ENCODE measurements around the gene ZFP30. TPM values are rescaled to one million over a fixed set of nuclear protein-coding genes. Genes with fewer than 3 reads are reported as not detected.

ZFP30 gene
- polyA plus RNA-seq, 2 of the 4 experiments (the other 2 are of a cell fraction) = 9.0 to 9.2 TPM

DNA sequence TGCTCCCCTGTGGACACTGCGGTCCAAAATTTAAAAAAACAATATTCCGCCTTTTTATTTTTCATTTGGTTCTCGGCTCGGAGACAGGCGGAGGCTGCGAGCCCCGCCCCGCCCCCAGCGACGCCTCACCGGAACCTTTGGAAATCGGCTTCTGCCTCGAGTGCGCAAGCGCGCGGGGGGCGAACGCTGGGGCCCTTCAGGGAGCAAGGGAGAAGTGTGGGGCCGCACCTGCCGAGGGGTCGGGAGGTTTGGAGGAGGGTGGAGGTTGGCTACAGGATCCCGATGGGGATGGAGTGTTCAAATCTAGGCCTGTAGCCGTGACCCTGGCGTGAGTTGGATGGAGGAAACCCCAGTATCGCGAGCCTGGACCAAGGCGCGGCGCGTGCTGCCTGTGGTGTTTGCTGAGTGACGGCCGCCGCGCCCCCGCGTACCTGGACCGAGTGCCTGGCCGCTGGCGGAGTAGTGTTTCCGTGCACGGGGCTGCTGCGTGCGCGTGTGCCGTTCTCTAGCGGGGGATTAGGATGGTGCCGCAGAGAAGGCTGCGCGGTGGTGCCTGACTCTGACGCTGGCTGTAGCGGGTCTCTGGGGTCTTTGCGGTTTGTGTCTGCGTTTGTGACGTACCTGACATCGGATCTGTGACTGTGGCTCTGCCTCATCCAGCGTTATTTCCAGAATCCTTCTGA, 565 bp upstream of the ZFP30 start (continued):
- TF ChIP-seq, protein P1, sequence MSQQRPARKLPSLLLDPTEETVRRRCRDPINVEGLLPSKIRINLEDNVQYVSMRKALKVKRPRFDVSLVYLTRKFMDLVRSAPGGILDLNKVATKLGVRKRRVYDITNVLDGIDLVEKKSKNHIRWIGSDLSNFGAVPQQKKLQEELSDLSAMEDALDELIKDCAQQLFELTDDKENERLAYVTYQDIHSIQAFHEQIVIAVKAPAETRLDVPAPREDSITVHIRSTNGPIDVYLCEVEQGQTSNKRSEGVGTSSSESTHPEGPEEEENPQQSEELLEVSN (IDR thresholded peaks at IDR 0.05; ENCODE audit: borderline replicate concordance, low read depth) = peak; percentile 90
- TF ChIP-seq HOXA7 (CRISPR knock-in tag; IDR thresholded peaks at IDR 0.05) = no peak
- TF ChIP-seq, protein P2, sequence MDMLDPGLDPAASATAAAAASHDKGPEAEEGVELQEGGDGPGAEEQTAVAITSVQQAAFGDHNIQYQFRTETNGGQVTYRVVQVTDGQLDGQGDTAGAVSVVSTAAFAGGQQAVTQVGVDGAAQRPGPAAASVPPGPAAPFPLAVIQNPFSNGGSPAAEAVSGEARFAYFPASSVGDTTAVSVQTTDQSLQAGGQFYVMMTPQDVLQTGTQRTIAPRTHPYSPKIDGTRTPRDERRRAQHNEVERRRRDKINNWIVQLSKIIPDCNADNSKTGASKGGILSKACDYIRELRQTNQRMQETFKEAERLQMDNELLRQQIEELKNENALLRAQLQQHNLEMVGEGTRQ (IDR thresholded peaks at IDR 0.05) = peak; percentile 56
- peak; percentile 87 for TF ChIP-seq CHD2 (IDR thresholded peaks at IDR 0.05; ENCODE audit: low read length, partially characterized antibody)
- TF ChIP-seq, protein P3, sequence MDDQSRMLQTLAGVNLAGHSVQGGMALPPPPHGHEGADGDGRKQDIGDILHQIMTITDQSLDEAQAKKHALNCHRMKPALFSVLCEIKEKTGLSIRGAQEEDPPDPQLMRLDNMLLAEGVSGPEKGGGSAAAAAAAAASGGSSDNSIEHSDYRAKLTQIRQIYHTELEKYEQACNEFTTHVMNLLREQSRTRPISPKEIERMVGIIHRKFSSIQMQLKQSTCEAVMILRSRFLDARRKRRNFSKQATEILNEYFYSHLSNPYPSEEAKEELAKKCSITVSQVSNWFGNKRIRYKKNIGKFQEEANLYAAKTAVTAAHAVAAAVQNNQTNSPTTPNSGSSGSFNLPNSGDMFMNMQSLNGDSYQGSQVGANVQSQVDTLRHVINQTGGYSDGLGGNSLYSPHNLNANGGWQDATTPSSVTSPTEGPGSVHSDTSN (IDR thresholded peaks at IDR 0.05) = no peak

DNA sequence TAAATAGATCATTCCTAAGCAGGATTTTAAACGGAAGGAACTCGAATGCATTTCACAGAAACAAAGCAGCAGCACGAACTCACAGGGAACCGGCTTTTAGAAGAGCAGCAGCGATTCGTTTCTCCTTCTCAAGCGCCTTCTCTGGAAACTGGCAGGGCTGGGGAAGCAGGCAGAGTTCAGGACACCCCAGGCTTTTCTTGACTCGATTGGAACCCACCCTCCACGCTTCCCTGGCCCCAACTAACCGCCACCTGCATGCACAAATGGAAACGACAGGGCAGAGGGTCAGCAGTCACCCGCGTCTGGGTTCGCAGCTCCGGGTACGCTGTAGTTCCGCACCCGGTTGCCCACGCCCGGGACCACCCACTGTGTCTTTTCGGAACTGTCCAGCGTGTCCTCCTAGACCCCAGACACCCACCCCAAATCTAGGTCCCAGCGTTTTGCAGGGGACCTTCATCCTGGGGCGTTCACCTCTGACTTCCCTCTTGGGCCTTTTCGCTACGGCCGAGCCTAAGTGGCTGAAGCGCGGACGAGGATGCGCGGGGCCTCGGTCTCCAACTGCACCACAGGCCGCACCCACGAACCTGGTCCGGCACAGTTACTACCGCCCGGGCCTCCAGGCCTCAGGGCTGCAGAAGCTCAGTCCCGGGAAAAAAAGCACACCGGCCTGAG, 500 bp downstream of the ZFP30 start:
- Histone ChIP-seq H3K4me1 (no peaks in the 10 kb centered on the region), H3K27ac (peak overlapping the region; percentile 88 to 89), H3K4me3 (peak overlapping the region; percentile 66), H3K4me2 (peak overlapping the region; percentile 70), H3K9me3 (peaks cover 75% of the 10 kb centered on the region)
- ChIA-PET POLR2A (interaction anchor here (0.5 to 1.8 kb wide), 4 partner anchors 51 to 1148 kb away, joined by 4 to 7 read pairs (median 5); partner anchors contain the start of genes ZNF540 and ZNF571), CTCF (no interaction called here)
- ATAC-seq (peak; percentile 67 to 76), FAIRE-seq (peak; percentile 78), DNase-seq (ENCODE audit: low read depth in 1 of 2, low spot score in 1 of 2) (peak; percentile 49 to 52)
- TF ChIP-seq RFX5 (IDR thresholded peaks at IDR 0.05) = no peak
- TF ChIP-seq, protein P1 (IDR thresholded peaks at IDR 0.05; ENCODE audit: borderline replicate concordance, low read depth) = peak; percentile 40; the same call in 1 of the 2 replicates
- 18% methylated on average over 39 of the region's 40 CpGs for WGBS (ENCODE audit: missing lambda C conversion rate)

DNA sequence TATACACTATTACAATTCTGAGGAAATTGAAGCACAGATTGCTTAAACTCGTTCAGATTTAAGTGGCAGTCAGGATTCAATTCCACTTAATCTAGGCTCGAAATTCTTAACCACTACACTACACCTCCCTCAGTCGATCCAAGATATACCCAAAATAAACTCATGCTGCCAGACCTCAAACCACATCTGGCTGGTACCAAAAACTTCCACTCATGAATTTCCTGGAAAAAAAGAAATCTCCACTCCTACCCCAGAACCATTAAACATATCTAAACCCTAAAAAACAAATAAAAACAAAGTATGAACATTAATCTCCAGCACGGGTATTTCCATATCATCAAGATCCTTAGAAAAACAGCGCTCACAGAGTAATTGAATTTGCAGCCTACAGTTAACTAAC, 1.1 kb downstream of the ZFP30 start:
- peak overlapping the region; percentile 66 for H3K4me3 ChIP-seq
- peak overlapping the region; percentile 70 for H3K4me2 ChIP-seq
- peaks cover 75% of the 10 kb centered on the region for H3K9me3 ChIP-seq
- ChIA-PET CTCF (no interaction called here), POLR2A (interaction anchor here (1.8 kb wide), 1 partner anchor 59 kb away, joined by 5 read pairs; the partner anchor contains the start of genes ZNF540 and ZNF571)
- ATAC-seq (no peak), DNase-seq (ENCODE audit: low read depth in 1 of 2, low spot score in 1 of 2) (peak in 1 of 2 experiments; percentile 15), FAIRE-seq (peak; percentile 98)
- no peaks in the 10 kb centered on the region for H3K4me1 ChIP-seq
- WGBS (ENCODE audit: missing lambda C conversion rate) = 33% methylated on average over 5 of the region's 5 CpGs
- TF ChIP-seq POLR2A (IDR thresholded peaks at IDR 0.05; ENCODE audit: low read length) = no peak
- no peak for TF ChIP-seq GATA3 (IDR thresholded peaks at IDR 0.05; ENCODE audit: borderline replicate concordance)
- no peak for TF ChIP-seq CHD4 (IDR thresholded peaks at IDR 0.05; ENCODE audit: borderline replicate concordance)
- no peak for TF ChIP-seq JUN (IDR thresholded peaks at IDR 0.05)
- TF ChIP-seq, protein P1 (IDR thresholded peaks at IDR 0.05; ENCODE audit: borderline replicate concordance, low read depth) = no peak
- no peak for TF ChIP-seq ZC3H11A (IDR thresholded peaks at IDR 0.05)
- no peak for TF ChIP-seq NFE2L2 (conservative IDR thresholded peaks at IDR 0.05; ENCODE audit: low read length)
- TF ChIP-seq POLR2AphosphoS2 (conservative IDR thresholded peaks at IDR 0.05; ENCODE audit: low read length) = no peak
- peak overlapping the region; percentile 88 to 89; a peak in 4 of 6 replicates for H3K27ac ChIP-seq
